Smooth muscle cell of the brain vasculature (primary cell): Measurements from ENCODE around the gene ABCC9.
"Not testable (repeated sequence)": the region's sequence is repeated elsewhere in the genome, so short reads cannot be mapped to it uniquely, and the experiment has no call there.

Experiments used
- DNase-seq: peaks from one replicate; pipeline ENCODE4 v3.0.0-alpha.2; 2012; ENCODE audit warnings: low read depth, low spot score

The ABCC9 gene

DNA sequence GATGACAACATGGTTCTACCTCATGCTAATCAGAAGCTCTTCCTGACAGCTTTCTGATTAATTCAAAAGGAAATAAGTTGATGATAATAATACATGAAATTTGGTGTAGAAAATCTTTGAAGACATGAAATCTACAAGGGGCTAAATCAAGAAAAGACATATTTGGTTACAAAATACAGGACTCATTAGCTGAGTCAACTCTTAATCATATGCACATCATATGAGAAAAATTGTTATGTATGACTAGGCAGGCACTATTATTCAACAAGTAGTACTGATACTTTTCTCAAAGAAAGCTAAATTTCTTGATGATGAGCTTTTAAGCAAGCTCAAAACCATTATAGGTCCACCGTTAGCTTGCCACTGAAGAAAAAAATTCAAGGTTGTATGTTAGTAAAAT, 7.1 kb downstream of the ABCC9 start:
- no peak for DNase-seq

DNA sequence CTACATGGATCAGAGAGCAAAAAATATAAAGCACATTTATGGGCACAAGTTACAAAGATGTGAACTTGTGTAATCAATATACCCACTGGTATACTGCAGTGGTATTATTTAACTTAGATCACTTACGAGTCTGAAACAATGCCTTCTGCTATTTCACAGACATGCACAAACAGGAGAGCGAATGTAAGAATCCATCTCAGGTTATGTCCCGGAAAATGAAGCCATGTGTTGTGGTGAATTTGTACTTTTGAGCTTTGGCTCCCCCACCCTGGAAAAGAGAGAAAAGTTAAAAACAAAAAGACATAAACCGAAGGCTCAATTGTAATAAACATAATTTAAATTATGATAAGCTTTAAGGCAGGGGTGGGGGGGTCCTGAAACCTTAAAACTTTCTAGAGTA, 7.6 kb downstream of the ABCC9 start:
- no peak for DNase-seq

DNA sequence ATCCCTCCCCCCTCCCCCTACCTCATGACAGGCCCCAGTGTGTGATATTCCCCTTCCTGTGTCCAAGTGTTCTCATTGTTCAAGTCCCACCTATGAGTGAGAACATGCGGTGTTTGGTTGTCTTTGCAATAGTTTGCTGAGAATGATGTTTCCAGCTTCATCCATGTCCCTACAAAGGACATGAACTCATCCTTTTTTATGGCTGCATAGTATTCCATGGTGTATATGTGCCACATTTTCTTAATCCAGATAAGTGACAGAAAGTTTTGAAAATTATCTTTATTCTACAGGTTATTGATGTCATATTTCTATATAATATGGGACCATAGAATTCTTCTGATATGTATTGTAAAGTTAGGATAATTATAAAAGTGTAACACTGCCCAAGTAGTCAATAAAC, 11.3 kb downstream of the ABCC9 start:
- not testable (repeated sequence) for DNase-seq

DNA sequence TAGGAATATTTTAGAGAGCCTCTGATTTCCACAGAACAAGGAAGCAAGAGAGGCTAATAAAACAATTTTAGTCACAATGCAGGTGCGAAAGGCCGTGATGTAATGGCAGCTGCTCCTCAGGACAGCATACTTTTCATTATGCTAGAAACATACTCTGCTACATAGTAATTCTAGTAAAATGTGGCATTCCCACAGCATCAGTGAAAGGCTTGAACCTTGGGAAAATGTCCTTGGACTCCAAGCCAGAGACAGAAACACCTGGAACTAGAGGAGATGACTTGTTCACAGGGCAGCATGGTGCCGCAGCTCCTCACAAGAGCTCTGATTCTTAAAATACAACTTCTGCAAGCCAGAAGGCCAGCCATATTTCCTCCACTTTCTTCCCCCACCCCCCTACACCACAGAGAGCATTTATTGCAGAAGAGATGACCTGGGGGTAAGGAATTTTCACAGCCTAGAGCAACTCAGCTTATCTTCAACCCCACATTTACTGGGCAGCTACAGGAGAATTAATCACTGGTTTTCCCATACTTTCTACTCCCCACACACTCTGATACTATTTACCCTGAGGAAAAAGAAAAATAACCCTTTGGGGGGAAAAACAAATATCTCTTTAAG, 15.8 kb downstream of the ABCC9 start:
- DNase-seq, result no peak

DNA sequence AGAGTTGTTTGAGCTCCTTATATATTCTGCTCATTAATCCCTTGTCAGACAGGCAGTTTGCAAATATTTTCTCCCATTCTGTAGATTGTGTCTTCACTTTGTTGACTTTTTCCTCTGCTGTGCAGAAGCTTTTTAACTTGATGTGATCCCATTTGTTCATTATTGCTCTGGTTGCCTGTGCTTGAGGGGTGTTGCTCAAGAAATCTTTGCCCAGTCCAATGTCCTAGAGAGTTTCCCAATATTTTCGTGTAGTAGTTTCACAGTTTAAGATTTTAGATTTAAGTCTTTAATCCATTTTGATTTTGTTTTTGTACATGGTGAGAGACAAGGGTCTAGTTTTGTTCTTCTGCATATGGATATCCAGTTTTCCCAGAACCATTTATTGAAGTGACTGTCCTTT, 19.8 kb downstream of the ABCC9 start:
- no peak for DNase-seq

DNA sequence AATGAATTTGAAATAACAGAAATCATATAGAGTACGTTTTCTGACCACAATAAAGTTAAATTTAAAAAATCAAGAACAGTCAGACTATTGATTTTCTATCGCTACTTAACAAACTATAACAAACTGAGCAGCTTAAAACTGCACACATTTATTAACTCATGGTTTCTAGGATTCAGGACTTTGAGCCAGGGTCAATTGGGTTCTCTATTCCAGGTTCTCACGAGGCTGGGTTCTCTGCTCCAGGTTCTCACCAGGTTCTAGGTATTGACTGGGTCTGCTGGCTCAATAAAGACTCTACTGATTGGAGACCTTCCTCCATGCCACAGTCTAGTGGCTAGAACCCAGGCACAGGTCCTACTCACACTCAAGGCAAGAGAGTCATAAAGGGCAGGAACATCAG, 22.8 kb downstream of the ABCC9 start:
- no peak for DNase-seq

DNA sequence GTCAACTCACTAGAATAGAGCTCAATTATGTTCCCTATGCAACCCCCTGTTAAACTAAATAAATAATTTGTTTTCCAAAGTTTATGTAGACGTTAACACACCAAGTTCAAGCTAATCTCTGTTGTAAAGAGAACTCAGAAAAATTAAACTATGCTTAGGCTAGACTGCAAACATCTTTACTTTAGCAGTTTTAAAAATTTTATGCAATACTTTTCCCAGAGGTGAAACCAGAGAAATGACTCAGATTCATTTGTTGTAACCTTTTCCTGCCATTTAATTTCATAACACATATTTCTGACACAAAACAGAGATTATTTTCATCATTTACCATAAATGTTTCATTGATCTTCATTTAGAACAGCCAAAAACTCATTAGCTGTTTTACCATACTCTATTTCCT, 27.4 kb downstream of the ABCC9 start:
- DNase-seq, result no peak

DNA sequence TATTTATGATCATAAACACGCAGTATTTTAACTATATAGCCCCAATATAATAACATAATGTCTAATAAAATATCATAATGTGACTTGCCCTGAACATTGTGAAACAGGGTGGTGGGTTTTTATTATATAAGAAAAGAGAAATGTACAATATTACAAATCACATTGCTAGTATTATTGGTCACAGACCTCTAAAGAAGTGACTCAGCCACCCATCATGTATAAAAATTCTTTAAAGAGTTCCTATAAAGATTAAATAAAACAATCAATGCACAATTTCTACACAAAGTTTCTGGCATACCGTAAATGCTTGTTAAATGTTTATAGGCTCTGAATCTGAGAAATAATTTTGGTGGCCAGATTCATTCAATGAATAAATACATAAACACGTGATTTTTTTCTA, 28.9 kb downstream of the ABCC9 start:
- no peak for DNase-seq

DNA sequence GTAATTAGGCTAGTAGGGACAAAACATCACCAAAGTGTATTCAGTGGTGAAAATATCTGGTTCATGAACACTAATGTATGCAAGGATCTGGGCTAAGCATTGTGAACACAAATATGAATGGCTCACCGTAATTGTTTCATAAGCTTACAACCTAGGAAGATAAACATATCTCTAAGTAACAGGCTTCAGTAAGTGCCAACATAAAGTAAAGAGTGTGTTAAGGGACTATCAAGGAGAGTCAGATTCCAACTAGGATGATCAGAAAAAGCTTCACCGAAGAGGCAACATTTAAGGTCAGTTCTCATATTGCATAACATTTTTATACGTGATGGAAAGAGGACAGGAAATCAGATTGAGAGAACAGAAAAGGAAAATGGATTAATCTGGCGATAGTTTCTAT, 29.4 kb downstream of the ABCC9 start:
- DNase-seq, result no peak

DNA sequence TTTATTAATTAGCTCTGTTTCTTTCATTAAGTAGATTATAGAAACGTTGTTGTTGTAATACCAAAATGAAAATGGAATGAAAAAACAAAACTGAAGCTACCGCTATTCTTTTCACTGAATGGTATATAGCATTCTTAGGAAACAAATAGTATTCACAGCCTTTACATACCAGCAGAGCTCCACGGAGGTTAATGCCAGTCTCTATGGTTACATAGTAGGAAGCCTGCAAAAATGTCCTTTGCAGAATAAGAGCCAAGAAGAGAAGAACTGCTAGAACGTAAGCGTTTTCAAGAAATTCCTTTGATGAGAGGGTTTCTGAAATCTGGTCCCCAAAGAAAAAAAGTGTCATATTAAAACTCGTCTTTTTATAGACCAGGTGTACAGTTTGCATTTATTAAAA, 30.6 kb downstream of the ABCC9 start:
- DNase-seq, result no peak

DNA sequence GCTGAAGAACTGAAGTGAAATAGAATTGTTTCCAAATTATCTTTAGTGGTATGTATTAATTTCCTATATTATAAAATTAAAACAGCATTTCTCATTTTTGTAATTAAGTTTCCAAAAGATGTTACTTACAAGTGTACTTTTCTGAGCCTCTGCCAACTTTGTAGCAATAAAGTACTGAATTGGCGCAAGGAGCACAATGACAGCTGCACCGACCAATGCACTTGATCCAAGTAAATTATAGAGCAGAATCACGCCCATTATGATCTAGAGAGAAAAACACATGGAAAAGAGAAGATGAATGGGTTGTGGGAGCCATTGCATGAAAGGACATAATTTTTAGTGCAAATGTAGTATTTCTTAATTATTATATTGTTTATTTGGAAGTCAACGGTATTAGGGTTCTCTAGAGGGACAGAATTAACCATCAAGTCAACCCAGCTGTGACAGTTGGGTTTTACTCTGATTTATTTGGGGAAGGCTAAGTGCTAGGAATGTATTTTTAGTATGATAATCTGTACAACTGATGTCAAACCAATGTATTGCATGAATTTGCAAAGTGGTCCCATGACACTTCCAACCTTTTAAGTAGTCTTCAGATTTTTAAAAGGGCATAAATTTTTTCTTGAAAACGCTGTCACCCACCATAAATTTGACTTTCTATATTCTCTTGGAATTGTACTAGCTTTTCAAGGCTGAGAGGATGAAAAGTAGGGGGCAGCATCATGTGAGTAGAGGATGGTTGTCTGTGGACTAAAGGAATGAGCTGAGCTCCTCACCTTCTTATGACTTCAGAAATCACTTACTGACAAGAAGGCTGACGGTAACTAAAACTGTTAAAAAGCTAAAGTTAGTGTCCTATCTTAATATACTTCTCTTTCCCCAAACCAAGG, 33.0 kb downstream of the ABCC9 start:
- DNase-seq, result no peak

DNA sequence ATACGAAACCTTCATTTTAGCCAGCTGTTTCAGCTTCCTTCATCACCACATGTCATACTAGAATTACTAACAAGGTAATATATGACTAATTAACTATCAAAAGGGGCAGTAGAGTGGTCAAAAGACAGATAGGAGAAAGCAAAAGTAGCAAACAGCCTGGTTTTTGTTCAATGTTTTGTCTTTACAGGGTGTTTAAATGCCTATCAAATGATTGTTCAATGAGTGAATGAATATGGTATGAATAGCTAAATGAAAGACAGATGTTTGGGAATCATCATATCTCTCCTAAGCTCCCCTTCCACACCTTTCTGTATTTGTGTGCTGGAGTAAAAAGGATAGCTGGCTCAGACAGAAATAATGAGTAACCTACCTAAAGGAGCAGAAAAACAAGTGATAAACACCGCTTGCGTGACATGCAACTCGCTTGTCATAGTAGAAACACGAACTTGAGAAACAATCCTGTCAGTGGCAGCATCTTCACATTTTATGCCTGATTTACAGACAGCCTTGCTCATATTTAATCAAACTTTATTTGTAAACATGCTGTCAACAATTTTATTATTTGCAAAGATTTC, 34.2 kb downstream of the ABCC9 start:
- no peak for DNase-seq

DNA sequence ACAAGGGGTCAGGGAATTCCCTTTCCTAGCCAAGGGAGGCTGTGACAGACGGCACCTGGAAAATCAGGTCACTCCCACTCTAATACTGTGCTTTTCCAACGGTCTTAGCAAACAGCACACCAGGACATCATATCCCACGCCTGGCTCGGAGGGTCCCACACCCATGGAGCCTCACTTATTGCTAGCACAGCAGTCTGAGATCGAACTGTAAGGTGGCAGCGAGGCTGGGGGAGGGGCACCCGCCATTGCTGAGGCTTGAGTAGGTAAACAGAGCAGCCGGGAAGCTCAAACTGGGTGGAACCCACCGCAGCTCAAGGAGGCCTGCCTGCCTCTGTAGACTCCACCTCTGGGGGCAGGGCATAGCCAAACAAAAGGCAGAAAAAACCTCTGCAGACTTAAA, 41.7 kb downstream of the ABCC9 start:
- not testable (repeated sequence) for DNase-seq

DNA sequence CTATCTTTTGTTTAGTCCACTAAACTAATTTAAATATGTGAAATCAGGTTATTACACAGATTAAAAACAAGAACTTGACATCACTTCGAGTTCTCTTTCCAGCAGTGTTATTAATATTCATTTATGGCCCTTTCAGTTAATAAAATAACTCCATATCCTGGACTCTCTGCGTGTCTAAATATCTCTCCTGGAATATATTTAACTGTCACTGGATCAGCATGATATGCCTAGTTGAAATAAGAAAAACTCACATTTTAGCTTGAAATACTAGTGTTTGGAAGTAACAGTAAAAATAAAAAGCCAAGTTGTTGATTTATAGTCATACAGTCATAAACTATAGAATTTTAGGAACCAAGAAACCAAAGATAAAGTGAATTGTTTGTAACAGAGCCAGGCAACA, 45.6 kb downstream of the ABCC9 start:
- no peak for DNase-seq

DNA sequence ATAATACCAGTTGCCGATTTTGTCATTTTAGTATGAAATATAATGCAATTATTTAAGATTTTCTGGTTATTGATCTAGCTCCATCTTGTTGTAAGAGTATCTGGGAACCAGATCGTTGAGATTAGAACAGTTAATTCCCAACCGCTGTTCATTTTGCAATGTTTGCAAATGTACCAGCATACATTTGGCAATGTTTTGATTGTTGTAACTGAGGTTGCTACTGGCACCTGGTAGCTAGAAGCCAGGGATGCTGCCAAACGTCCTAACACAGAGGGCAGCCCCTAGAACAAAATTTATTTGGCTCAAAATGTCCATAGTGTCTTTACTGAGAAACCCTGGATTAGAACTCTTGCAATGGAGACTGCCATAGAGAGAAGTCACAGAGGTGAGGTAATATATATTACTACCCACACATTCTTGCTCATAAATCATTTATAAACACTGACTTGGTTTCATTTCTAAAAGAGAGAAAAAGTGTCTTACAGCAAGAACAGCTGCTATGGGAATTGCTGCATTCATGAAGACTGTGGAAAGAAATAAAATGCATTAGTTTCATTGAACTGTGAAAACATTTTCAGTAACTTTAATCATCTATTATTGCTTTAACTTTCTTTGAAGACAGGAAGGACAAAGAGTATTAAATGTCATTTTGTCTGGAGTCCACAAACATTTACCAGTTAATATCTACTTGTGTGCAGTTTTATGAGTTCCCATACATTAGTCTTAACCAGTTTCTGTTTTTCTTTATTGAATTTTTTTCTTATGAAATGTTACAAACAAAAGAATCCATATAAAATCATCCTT, 46.2 kb downstream of the ABCC9 start:
- no peak for DNase-seq

DNA sequence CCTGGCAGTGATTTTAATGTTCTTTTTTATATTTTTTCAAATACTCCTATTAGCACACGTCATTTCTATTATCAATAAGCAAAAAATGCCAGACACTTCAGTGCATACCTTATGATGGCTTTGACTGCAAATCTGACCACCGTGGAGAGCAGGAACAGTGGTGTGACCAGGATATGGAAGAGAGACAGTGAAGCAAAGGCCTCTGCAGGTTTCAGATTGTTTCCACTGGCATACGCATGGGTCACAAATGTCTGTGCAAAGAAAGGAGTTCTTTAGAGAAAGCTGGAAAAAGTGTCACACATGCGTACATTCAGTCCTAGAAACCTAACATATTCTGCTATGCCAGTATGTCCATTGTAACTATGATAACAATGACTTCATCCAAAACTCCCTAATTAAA, 47.3 kb downstream of the ABCC9 start:
- DNase-seq, result no peak

DNA sequence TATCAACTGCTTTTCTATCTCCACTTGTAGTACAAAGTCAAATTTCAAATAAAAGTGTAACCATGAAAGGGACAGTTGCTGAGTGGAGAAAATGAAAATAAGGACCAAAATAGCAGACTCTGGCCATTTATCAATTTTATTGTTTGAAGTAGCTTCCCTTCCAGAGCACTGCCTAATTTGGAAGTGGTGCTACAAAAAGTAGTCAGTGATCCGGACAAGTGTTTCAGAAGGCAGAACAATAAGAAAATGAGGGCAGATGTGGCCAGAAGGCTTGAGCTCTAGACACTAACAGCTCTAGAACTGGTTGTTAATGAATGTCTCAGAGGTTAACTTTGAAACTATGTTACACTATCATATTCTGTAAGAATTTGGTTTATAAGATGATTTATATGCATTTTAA, 48.9 kb downstream of the ABCC9 start:
- no peak for DNase-seq

DNA sequence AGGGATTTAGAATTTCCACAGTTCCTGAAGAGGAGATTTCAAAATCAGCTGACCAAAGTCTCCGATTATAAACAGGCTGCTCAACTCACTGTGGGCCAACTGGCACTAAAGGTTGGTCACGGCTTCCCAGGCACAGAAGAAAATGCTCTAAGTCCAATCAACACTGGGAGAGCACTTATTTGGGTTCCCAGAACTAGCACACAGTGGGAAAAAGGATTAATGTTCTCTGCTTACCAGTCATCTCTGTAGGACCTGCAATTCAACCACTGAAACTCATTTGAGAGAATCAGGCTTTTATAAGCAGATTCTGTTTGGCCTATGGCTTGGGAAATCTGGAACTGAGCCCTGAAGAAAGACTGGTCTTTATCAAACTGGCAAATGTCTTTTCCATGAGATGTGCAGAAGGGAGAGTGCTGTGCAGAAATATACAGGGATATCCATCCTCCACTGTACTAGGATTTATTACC, 49.4 kb downstream of the ABCC9 start:
- DNase-seq, result no peak

DNA sequence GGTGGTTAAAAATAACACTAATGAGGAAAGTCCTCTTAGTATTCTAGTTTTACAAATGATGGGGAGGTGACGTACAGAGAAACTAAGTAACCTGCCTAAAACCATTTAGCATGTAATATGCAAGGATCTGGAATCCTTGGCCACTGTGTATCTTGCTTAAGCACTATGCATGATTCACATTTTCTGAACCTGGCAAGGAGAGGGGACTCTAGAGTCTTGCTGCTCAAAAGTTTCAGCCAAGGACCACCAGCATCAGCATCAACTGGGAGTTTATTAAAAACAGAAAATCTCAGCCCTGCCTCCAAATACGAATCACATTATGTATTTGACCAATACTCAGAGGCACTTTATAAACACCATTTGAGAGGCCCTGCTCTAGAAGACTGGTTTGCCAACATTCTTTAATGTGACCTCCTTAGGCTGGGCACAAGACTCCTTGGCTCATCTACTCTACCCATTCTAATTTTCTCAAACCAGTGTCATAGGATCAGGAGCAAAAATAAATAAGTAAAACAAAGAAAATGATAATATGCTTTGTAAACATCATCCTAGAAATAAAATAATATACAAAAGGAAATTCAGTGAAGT, 52.9 kb downstream of the ABCC9 start:
- DNase-seq, result no peak

DNA sequence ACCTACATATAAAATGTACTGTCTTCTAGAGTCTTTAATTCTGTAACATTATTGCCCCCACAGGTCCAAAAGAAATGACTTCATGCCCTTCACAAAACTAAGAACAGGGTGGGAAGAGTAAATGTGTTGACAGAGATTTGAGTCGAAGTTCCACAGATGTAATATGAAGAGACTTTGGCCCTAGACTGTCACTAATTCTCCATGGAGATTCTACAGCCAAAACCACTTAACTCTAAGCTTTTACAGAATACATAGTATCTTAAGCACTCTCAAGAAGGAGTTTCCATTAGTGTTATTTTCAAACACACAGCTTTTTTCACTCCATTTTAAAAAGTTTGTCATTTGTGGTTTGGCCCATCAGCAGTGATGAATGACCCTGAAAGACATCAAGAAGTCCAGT, 56.3 kb downstream of the ABCC9 start:
- DNase-seq, result no peak

DNA sequence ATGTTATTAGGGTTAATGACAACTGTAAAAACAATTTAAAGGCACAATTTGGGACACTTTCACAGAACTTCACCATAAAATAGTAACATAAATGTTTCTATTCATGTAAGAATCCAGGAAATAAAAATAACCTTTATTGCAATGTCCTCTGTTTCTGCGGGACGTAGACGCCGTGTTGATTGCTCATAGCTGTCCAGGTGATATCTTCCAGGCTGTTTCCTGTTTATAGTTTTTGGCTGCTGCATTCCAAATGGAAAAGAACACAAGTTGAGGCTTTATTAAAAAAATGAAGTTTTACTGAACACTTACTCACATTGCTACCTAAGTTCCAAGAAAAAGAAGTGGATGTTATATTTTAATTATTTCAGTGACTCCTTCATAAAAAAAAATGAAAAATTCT, 58.6 kb downstream of the ABCC9 start:
- no peak for DNase-seq

DNA sequence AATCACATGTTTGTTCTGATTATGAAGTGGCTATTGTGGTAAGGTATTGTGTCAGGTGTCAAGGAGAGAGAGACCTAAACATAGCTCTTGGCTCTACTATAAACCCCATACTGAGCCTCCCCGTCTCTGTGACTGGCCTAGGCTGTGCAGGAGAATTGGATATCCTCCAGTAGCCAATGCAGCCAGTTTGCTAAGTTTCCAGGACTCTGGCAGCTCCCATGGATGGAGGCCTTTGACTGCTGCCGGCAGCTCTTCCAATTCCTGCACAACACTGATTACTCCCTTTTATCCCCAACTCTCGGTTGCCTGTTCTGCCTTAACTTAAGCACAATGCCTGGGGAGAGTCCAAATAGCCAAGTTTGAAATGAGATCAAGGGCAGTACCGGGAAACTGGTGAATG, 59.3 kb downstream of the ABCC9 start:
- no peak for DNase-seq
